Stomach (tissue), 4 donors: Measurements from ENCODE around the gene NIN.

Experiments used
- EP300 ChIP-seq: sonication (generic); formaldehyde crosslinking; IDR thresholded peaks from one replicate; pipeline ENCODE4 v1.6.1; 2017; ENCODE audit warnings: antibody characterized with exemption
- POLR2A ChIP-seq, 4 donors: fragments of 450-650 bp; IDR thresholded peaks; one replicate each; pipeline ENCODE4 v1.6.1; 2016; ENCODE audit warnings: antibody characterized with exemption in 4 of 4, control low read depth in 2 of 4, mild to moderate bottlenecking in 1 of 4, moderate library complexity in 1 of 4
- POLR2AphosphoS5 ChIP-seq, 3 donors: sonication (generic); formaldehyde crosslinking; IDR thresholded peaks; one replicate each; pipeline ENCODE4 v1.6.1; 2016; ENCODE audit warnings: antibody characterized with exemption in 3 of 3
- TF ChIP-seq, protein P1 (sequence below), 7 experiments: fragments of 450-650 bp in 4 of 7; fragments of 200-600 bp in 3 of 7; sonication (generic) in 3 of 7; IDR thresholded peaks; one replicate each; pipeline ENCODE4 v1.5.1; 2016 to 2019; ENCODE audit warnings: antibody characterized with exemption in 7 of 7, control low read depth in 2 of 7, mild to moderate bottlenecking in 1 of 7

- TF ChIP-seq, protein P1, sequence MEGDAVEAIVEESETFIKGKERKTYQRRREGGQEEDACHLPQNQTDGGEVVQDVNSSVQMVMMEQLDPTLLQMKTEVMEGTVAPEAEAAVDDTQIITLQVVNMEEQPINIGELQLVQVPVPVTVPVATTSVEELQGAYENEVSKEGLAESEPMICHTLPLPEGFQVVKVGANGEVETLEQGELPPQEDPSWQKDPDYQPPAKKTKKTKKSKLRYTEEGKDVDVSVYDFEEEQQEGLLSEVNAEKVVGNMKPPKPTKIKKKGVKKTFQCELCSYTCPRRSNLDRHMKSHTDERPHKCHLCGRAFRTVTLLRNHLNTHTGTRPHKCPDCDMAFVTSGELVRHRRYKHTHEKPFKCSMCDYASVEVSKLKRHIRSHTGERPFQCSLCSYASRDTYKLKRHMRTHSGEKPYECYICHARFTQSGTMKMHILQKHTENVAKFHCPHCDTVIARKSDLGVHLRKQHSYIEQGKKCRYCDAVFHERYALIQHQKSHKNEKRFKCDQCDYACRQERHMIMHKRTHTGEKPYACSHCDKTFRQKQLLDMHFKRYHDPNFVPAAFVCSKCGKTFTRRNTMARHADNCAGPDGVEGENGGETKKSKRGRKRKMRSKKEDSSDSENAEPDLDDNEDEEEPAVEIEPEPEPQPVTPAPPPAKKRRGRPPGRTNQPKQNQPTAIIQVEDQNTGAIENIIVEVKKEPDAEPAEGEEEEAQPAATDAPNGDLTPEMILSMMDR (IDR thresholded peaks at IDR 0.05), result no peak
- no peak for TF ChIP-seq POLR2A (IDR thresholded peaks at IDR 0.05)
- TF ChIP-seq EP300, result no peak
- no peak for TF ChIP-seq POLR2AphosphoS5 (IDR thresholded peaks at IDR 0.05)
These were observed 133.2 kb downstream of the NIN start for GRCh38 chr14:50697659-50698290.
